ENCODE data around the gene LARGE1.

DNA sequence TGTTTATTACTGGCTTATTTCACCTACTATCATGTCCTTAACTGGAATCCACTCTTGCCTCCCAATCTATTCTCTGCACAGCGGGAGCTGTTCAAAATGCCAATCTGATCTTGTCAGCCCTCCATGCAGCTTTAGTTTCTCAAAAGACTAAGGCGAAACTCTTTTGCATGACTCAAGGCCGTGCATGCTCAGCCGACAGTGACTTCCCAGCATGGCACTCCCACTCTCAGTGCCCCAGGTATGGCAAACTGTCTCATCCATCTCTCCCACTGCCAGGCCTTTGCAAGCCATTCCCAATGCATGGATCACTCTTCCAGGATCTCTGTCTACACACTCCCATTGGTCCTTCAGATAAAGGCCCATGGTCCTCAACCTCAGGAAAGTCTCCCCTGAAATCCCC lies 245.9 kb downstream of the LARGE1 start:
- TF ChIP-seq, protein P1, sequence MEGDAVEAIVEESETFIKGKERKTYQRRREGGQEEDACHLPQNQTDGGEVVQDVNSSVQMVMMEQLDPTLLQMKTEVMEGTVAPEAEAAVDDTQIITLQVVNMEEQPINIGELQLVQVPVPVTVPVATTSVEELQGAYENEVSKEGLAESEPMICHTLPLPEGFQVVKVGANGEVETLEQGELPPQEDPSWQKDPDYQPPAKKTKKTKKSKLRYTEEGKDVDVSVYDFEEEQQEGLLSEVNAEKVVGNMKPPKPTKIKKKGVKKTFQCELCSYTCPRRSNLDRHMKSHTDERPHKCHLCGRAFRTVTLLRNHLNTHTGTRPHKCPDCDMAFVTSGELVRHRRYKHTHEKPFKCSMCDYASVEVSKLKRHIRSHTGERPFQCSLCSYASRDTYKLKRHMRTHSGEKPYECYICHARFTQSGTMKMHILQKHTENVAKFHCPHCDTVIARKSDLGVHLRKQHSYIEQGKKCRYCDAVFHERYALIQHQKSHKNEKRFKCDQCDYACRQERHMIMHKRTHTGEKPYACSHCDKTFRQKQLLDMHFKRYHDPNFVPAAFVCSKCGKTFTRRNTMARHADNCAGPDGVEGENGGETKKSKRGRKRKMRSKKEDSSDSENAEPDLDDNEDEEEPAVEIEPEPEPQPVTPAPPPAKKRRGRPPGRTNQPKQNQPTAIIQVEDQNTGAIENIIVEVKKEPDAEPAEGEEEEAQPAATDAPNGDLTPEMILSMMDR (IDR thresholded peaks at IDR 0.05; ENCODE audit: low read length) = no peak
- no peak for TF ChIP-seq EZH2 (IDR thresholded peaks at IDR 0.05; ENCODE audit: borderline replicate concordance, low read length)
